ENCODE results near the gene KIF26B.
"Not testable (repeated sequence)": the region's sequence is repeated elsewhere in the genome, so short reads cannot be mapped to it uniquely, and the experiment has no call there.

The KIF26B gene

GRCh38 chr1:245353915-245354775 is 199.4 kb downstream of the KIF26B start:
- no peaks in the 10 kb centered on the region for H3K79me2 ChIP-seq (ENCODE audit: low read length)
- no peaks in the 10 kb centered on the region for H3K9me3 ChIP-seq (replicated peaks; ENCODE audit: insufficient read depth, low read length)
- no peaks in the 10 kb centered on the region for H3F3A ChIP-seq (ENCODE audit: insufficient read depth, low read length)
- no peaks in the 10 kb centered on the region for H3K27me3 ChIP-seq (replicated peaks; ENCODE audit: insufficient read depth, low read length)
- no peaks in the 10 kb centered on the region for H4K20me1 ChIP-seq (ENCODE audit: insufficient read depth, low read length)
- H3K36me3 ChIP-seq (replicated peaks; ENCODE audit: insufficient read depth, low read length): no peaks in the 10 kb centered on the region
- H2AFZ ChIP-seq (ENCODE audit: low read length): no peak overlapping the region
- H3K27ac ChIP-seq (ENCODE audit: low read length): no peak overlapping the region
- no peak overlapping the region for H3K4me3 ChIP-seq (ENCODE audit: low read length)
- TF ChIP-seq EZH2phosphoT487 (IDR thresholded peaks at IDR 0.05; ENCODE audit: low read length) (no peak), EZH2 (optimal IDR thresholded peaks at IDR 0.05; ENCODE audit: low read depth, low read length) (no peak), CTCF (IDR thresholded peaks at IDR 0.05; ENCODE audit: low read length) (no peak)
- no peaks in the 10 kb centered on the region for H3K9me2 ChIP-seq (replicated peaks; ENCODE audit: insufficient read depth, low read length)
- no peak overlapping the region for H3K4me2 ChIP-seq (ENCODE audit: low read depth, low read length)
- no peak overlapping the region for H3K9ac ChIP-seq (ENCODE audit: low read length)
- H3K4me1 ChIP-seq (ENCODE audit: low read length): no peaks in the 10 kb centered on the region
- DNase-seq: no peak

DNA sequence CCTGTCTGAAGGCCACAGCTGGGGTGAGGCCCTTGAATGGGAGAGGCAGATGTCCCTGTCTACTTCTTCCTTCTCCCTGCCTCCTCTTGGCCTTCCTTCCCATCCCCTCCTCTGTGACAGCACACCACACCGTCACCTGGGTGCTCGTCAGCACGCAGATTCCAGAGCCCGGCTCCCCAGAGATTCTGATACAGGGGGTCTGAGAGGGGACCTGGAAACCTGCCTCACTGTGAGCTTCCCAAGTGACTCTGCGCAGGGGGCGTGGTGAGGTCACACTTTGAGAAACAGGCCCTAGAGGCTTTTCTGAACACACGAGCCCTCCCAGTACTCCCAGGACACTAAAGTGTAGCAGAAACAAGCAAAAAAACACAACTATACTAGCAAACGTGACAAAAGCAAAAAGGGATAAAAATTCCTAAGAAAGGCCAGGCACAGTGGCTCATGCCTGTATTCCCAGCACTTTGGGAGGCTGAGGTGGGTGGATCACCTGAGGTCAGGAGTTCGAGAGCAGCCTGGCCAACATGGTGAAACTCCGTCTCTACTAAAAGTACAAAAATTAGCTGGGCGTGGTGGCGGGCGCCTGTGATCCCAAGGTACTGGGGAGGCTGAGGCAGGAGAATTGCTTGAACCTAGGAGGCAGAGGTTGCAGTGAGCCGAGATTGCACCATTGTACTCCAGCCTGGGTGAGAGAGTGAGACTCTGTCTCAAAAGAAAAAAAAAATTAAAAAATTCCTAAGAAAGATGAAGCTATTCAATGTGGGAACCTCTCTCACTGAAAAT is 201.3 kb downstream of the KIF26B start:
- H3K4me3 ChIP-seq (ENCODE audit: low read length); H3K9ac ChIP-seq (ENCODE audit: low read length); H3K27me3 ChIP-seq (replicated peaks; ENCODE audit: insufficient read depth, low read length); H3K9me3 ChIP-seq (replicated peaks; ENCODE audit: insufficient read depth, low read length); H3K4me2 ChIP-seq (ENCODE audit: low read depth, low read length); H3K79me2 ChIP-seq (ENCODE audit: low read length); H4K20me1 ChIP-seq (ENCODE audit: insufficient read depth, low read length); H3K36me3 ChIP-seq (replicated peaks; ENCODE audit: insufficient read depth, low read length); H3K27ac ChIP-seq (ENCODE audit: low read length); DNase-seq; H2AFZ ChIP-seq (ENCODE audit: low read length); H3F3A ChIP-seq (ENCODE audit: insufficient read depth, low read length); H3K4me1 ChIP-seq (ENCODE audit: low read length); H3K9me2 ChIP-seq (replicated peaks; ENCODE audit: insufficient read depth, low read length): not testable (repeated sequence)

DNA sequence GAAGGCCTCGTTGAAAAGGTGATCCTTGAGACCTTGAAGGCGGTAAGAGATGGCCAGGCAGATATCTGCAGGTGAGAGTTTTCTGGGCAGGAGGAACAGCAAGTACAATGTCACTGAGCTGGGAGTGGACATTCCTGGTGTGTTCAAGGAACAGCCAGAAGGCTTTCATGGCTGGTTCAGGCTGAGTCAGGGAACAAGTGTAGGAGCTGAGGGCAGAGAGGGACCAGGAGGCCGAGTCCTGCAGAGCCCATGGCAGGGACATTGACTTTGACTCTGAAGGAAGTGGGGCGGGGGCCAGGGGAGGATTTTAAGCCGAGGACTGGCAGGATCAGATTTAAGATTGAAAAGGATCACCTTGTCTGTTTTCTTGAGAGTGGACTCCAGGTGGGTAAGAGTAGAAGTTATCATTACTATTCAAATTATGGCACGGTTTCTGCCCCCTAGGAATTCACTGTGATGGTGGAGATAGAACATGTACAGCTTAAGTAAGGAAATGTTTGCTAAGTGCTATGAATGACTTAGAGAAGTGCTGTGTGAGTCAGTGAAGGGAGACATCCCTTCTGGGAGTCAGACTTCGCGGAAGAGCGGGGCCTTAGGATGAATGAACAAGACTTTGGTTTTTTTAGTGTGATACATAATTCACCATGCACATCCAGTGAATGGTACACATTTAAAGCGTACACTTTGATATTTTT is 202.3 kb downstream of the KIF26B start:
- Histone ChIP-seq H2AFZ (ENCODE audit: low read length) (no peak overlapping the region), H3K9me2 (replicated peaks; ENCODE audit: insufficient read depth, low read length) (no peaks in the 10 kb centered on the region), H3K79me2 (ENCODE audit: low read length) (no peaks in the 10 kb centered on the region), H3F3A (ENCODE audit: insufficient read depth, low read length) (no peaks in the 10 kb centered on the region), H3K36me3 (replicated peaks; ENCODE audit: insufficient read depth, low read length) (no peaks in the 10 kb centered on the region), H3K27me3 (replicated peaks; ENCODE audit: insufficient read depth, low read length) (no peaks in the 10 kb centered on the region), H3K27ac (ENCODE audit: low read length) (no peak overlapping the region), H3K9me3 (replicated peaks; ENCODE audit: insufficient read depth, low read length) (no peaks in the 10 kb centered on the region), H3K4me2 (ENCODE audit: low read depth, low read length) (no peak overlapping the region), H3K9ac (ENCODE audit: low read length) (no peak overlapping the region), H3K4me1 (ENCODE audit: low read length) (no peaks in the 10 kb centered on the region), H4K20me1 (ENCODE audit: insufficient read depth, low read length) (no peaks in the 10 kb centered on the region), H3K4me3 (ENCODE audit: low read length) (no peak overlapping the region)
- DNase-seq: no peak
- TF ChIP-seq EZH2phosphoT487 (IDR thresholded peaks at IDR 0.05; ENCODE audit: low read length): no peak
- no peak for TF ChIP-seq CTCF (IDR thresholded peaks at IDR 0.05; ENCODE audit: low read length)
- TF ChIP-seq EZH2 (optimal IDR thresholded peaks at IDR 0.05; ENCODE audit: low read depth, low read length): no peak

DNA sequence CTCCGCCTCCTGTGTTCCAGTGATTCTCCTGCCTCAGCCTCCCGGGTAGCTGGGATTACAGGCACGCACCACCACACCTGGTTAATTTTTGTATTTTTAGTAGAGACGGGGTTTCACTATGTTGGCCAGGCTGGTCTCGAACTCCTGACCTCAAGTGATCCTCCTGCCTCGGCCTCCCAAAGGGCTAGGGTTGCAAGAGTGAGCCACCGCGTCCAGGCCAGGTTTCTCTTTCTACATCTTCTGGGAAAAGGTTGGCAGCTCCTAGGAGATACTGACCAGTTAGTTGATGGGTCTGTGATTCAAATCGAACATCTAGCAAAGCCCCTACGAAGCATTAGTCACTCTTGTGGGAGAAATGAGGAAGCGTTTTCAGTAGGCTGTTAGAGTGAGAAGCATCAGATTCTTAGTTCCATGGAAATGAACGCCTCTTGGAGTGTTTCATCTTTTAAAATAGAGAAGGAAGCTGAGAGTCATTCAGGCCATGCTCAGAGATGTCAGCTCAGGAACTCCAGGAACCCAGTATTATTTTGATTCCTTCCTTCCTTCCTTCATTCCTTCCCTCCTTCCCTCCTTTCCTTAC is 204.4 kb downstream of the KIF26B start:
- H3K79me2 ChIP-seq (ENCODE audit: low read length); H3K27ac ChIP-seq (ENCODE audit: low read length); H4K20me1 ChIP-seq (ENCODE audit: insufficient read depth, low read length); DNase-seq; H3K4me3 ChIP-seq (ENCODE audit: low read length); H3K27me3 ChIP-seq (replicated peaks; ENCODE audit: insufficient read depth, low read length); H3K36me3 ChIP-seq (replicated peaks; ENCODE audit: insufficient read depth, low read length); H3K4me2 ChIP-seq (ENCODE audit: low read depth, low read length); H3K9ac ChIP-seq (ENCODE audit: low read length); H3K9me3 ChIP-seq (replicated peaks; ENCODE audit: insufficient read depth, low read length); H3K9me2 ChIP-seq (replicated peaks; ENCODE audit: insufficient read depth, low read length); H3F3A ChIP-seq (ENCODE audit: insufficient read depth, low read length); H2AFZ ChIP-seq (ENCODE audit: low read length); H3K4me1 ChIP-seq (ENCODE audit: low read length): not testable (repeated sequence)

Data from MM.1S (cell line).